Measurements from ENCODE around the gene FGFR2. TPM values are rescaled to one million over a fixed set of nuclear protein-coding genes. Genes with fewer than 3 reads are reported as not detected.

FGFR2 gene
- total and polyA plus RNA-seq, 4 donors = 11.4 to 69.9 (median 31.9) TPM

DNA sequence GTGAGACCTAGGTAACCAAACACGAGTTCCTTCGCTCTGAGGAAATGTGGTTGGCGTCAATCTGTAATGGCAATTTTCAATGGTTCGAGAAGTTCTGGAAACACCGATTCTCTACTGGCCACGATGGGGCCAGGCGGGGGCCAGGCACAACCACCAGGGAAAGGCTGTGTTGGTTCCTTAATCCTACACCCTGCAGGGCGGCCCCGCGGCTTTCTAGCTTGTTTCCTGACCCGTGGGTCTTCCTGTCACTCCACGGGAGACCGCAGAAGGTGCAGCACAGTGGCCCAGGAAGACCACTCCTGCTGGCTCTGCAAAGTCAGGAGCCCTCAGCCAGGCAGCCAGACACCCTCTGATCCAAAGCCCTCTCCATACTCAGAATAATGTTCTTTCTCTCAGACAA is 113.4 kb downstream of the FGFR2 start:
- WGBS = 81% methylated on average over 13 of the region's 13 CpGs
- Histone ChIP-seq H3K4me3 (ENCODE audit: low read depth in 1 of 3, low read length in 3 of 3) (no peak overlapping the region), H3K36me3 (ENCODE audit: control insufficient read depth in 4 of 4, insufficient read depth in 3 of 4, low read depth in 1 of 4, low read length in 3 of 4) (peaks cover 0 to 13% (median 7%) of the 10 kb centered on the region in 4 donors), H3K4me1 (ENCODE audit: control insufficient read depth in 4 of 4, insufficient read depth in 4 of 4, low read length in 3 of 4) (no peaks in the 10 kb centered on the region), H3K9ac (ENCODE audit: low read depth in 1 of 2, low read length in 2 of 2) (no peak overlapping the region), H3K27me3 (ENCODE audit: control insufficient read depth in 4 of 4, insufficient read depth in 4 of 4, low read length in 3 of 4) (no peaks in the 10 kb centered on the region), H3K27ac (ENCODE audit: low read depth in 1 of 2, low read length in 2 of 2) (no peak overlapping the region), H3K9me3 (ENCODE audit: control insufficient read depth in 4 of 4, low read length in 3 of 4) (no peaks in the 10 kb centered on the region)
- TF ChIP-seq RXRA (IDR thresholded peaks at IDR 0.05) (no peak), TAF1 (conservative IDR thresholded peaks at IDR 0.05) (no peak), FOXA1 (IDR thresholded peaks at IDR 0.05) (no peak), YY1 (IDR thresholded peaks at IDR 0.05) (no peak), NR2F2 (IDR thresholded peaks at IDR 0.05) (no peak), JUND (IDR thresholded peaks at IDR 0.05) (no peak), SP1 (IDR thresholded peaks at IDR 0.05) (no peak), GABPA (IDR thresholded peaks at IDR 0.05 in 1 of 2, conservative IDR thresholded peaks at IDR 0.05 in 1 of 2) (no peak), FOXA2 (IDR thresholded peaks at IDR 0.05) (no peak)
- TF ChIP-seq, protein P1, sequence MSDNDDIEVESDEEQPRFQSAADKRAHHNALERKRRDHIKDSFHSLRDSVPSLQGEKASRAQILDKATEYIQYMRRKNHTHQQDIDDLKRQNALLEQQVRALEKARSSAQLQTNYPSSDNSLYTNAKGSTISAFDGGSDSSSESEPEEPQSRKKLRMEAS (IDR thresholded peaks at IDR 0.05) = no peak
- TF ChIP-seq, protein P2, sequence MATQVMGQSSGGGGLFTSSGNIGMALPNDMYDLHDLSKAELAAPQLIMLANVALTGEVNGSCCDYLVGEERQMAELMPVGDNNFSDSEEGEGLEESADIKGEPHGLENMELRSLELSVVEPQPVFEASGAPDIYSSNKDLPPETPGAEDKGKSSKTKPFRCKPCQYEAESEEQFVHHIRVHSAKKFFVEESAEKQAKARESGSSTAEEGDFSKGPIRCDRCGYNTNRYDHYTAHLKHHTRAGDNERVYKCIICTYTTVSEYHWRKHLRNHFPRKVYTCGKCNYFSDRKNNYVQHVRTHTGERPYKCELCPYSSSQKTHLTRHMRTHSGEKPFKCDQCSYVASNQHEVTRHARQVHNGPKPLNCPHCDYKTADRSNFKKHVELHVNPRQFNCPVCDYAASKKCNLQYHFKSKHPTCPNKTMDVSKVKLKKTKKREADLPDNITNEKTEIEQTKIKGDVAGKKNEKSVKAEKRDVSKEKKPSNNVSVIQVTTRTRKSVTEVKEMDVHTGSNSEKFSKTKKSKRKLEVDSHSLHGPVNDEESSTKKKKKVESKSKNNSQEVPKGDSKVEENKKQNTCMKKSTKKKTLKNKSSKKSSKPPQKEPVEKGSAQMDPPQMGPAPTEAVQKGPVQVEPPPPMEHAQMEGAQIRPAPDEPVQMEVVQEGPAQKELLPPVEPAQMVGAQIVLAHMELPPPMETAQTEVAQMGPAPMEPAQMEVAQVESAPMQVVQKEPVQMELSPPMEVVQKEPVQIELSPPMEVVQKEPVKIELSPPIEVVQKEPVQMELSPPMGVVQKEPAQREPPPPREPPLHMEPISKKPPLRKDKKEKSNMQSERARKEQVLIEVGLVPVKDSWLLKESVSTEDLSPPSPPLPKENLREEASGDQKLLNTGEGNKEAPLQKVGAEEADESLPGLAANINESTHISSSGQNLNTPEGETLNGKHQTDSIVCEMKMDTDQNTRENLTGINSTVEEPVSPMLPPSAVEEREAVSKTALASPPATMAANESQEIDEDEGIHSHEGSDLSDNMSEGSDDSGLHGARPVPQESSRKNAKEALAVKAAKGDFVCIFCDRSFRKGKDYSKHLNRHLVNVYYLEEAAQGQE (IDR thresholded peaks at IDR 0.05) = no peak
- TF ChIP-seq, protein P3, sequence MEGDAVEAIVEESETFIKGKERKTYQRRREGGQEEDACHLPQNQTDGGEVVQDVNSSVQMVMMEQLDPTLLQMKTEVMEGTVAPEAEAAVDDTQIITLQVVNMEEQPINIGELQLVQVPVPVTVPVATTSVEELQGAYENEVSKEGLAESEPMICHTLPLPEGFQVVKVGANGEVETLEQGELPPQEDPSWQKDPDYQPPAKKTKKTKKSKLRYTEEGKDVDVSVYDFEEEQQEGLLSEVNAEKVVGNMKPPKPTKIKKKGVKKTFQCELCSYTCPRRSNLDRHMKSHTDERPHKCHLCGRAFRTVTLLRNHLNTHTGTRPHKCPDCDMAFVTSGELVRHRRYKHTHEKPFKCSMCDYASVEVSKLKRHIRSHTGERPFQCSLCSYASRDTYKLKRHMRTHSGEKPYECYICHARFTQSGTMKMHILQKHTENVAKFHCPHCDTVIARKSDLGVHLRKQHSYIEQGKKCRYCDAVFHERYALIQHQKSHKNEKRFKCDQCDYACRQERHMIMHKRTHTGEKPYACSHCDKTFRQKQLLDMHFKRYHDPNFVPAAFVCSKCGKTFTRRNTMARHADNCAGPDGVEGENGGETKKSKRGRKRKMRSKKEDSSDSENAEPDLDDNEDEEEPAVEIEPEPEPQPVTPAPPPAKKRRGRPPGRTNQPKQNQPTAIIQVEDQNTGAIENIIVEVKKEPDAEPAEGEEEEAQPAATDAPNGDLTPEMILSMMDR (IDR thresholded peaks at IDR 0.05; ENCODE audit: low read depth, low read length, missing input control) = no peak
- DNase-seq (ENCODE audit: low spot score) = no peak

DNA sequence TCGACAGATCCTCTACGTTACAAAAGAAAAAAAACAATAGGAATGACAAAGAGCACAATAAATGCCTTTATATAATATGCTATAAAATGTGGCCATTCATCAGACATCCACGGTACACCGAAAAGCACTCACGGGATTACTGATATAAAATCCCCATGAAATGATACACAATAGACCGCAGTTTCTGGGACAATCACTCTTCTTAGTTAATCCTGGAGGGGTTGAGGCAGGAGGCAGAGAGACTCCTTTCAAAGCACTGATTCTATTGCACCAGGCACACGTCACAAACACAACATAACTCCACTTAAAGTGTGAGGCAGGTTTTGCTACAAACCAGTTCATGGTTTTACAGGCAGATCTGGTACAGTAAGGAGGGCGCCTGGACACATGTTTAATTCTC is 113.8 kb downstream of the FGFR2 start:
- H3K4me1 ChIP-seq (ENCODE audit: control insufficient read depth in 4 of 4, insufficient read depth in 4 of 4, low read length in 3 of 4) = no peaks in the 10 kb centered on the region
- no peak for TF ChIP-seq FOXA2 (IDR thresholded peaks at IDR 0.05)
- no peak for TF ChIP-seq GABPA (IDR thresholded peaks at IDR 0.05 in 1 of 2, conservative IDR thresholded peaks at IDR 0.05 in 1 of 2)
- TF ChIP-seq, protein P4, sequence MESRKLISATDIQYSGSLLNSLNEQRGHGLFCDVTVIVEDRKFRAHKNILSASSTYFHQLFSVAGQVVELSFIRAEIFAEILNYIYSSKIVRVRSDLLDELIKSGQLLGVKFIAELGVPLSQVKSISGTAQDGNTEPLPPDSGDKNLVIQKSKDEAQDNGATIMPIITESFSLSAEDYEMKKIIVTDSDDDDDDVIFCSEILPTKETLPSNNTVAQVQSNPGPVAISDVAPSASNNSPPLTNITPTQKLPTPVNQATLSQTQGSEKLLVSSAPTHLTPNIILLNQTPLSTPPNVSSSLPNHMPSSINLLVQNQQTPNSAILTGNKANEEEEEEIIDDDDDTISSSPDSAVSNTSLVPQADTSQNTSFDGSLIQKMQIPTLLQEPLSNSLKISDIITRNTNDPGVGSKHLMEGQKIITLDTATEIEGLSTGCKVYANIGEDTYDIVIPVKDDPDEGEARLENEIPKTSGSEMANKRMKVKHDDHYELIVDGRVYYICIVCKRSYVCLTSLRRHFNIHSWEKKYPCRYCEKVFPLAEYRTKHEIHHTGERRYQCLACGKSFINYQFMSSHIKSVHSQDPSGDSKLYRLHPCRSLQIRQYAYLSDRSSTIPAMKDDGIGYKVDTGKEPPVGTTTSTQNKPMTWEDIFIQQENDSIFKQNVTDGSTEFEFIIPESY (IDR thresholded peaks at IDR 0.05) = no peak
- no peak for TF ChIP-seq NR2F2 (IDR thresholded peaks at IDR 0.05)
- no peak for TF ChIP-seq RAD21 (IDR thresholded peaks at IDR 0.05)
- TF ChIP-seq, protein P3 (IDR thresholded peaks at IDR 0.05; ENCODE audit: low read depth, low read length, missing input control) = no peak
- TF ChIP-seq, protein P5, sequence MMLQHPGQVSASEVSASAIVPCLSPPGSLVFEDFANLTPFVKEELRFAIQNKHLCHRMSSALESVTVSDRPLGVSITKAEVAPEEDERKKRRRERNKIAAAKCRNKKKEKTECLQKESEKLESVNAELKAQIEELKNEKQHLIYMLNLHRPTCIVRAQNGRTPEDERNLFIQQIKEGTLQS (IDR thresholded peaks at IDR 0.05) = no peak
- no peak for TF ChIP-seq FOXA1 (IDR thresholded peaks at IDR 0.05)
- TF ChIP-seq, protein P2 (IDR thresholded peaks at IDR 0.05) = no peak
- no peak for TF ChIP-seq TAF1 (conservative IDR thresholded peaks at IDR 0.05)
- no peak for TF ChIP-seq SP1 (IDR thresholded peaks at IDR 0.05)
- TF ChIP-seq HNF4G (IDR thresholded peaks at IDR 0.05) = no peak
- TF ChIP-seq RXRA (IDR thresholded peaks at IDR 0.05) = no peak
- TF ChIP-seq HNF4A (conservative IDR thresholded peaks at IDR 0.05) = no peak
- TF ChIP-seq YY1 (IDR thresholded peaks at IDR 0.05) = no peak
- TF ChIP-seq JUND (IDR thresholded peaks at IDR 0.05) = no peak
- no peak for TF ChIP-seq EGR1 (IDR thresholded peaks at IDR 0.05; ENCODE audit: low read depth in 2 of 2)
- H3K9me3 ChIP-seq (ENCODE audit: control insufficient read depth in 4 of 4, low read length in 3 of 4) = no peaks in the 10 kb centered on the region
- no peak overlapping the region for H3K9ac ChIP-seq (ENCODE audit: low read depth in 1 of 2, low read length in 2 of 2)
- 89% methylated on average over 8 of the region's 8 CpGs for WGBS
- H3K27me3 ChIP-seq (ENCODE audit: control insufficient read depth in 4 of 4, insufficient read depth in 4 of 4, low read length in 3 of 4) = no peaks in the 10 kb centered on the region
- no peak for DNase-seq (ENCODE audit: low spot score)
- H3K4me3 ChIP-seq (ENCODE audit: low read depth in 1 of 3, low read length in 3 of 3) = no peak overlapping the region
- H3K27ac ChIP-seq (ENCODE audit: low read depth in 1 of 2, low read length in 2 of 2) = no peak overlapping the region
- H3K36me3 ChIP-seq (ENCODE audit: control insufficient read depth in 4 of 4, insufficient read depth in 3 of 4, low read depth in 1 of 4, low read length in 3 of 4) = peaks cover 0 to 14% (median 8%) of the 10 kb centered on the region in 4 donors

Data from liver (tissue), 9 donors.